H1 (cell line): Measurements from ENCODE around the gene SPRN. TPM values are rescaled to one million over a fixed set of nuclear protein-coding genes. Genes with fewer than 3 reads are reported as not detected.

Experiments used
- CTCF ChIA-PET: fragments of 300-600 bp; sonication (Branson Sonifier 250); formaldehyde crosslinking; loops from one replicate; lab custom pipeline; 2021; ENCODE audit not compliant: partially characterized antibody; lab: Charles Lee
- POLR2A ChIA-PET: fragments of 300-600 bp; sonication (Branson Sonifier 250); formaldehyde crosslinking; loops from one replicate; lab custom pipeline; 2021; ENCODE audit warnings: inconsistent platforms; ENCODE audit not compliant: partially characterized antibody; lab: Charles Lee
- DNase-seq, 2 experiments: peaks; one replicate each; pipeline versions ENCODE4 v3.0.0 to v3.0.0-alpha.2; 2010 to 2022; ENCODE audit warnings: low spot score in 2 of 2, low read depth in 1 of 2, mixed read lengths in 1 of 2
- FAIRE-seq: peaks from 2 replicates; lab custom pipeline; 2011; peaks lifted over from hg19 to GRCh38; lab: Jason Lieb, UNC
- H2AFZ ChIP-seq: 2 replicates; pipeline ENCODE4 v1.8.1; 2012; ENCODE audit warnings: low read length, inconsistent platforms
- H2AK5ac ChIP-seq: 2 replicates; pipeline ENCODE4 v1.6.1; 2013; ENCODE audit warnings: low read depth, low read length
- H2BK120ac ChIP-seq: replicated peaks from 2 replicates; pipeline ENCODE3; 2013; ENCODE audit warnings: low read depth, low read length, inconsistent platforms
- H2BK12ac ChIP-seq: 2 replicates; pipeline ENCODE4 v1.6.1; 2013; ENCODE audit warnings: low read depth, low read length
- H2BK15ac ChIP-seq: 2 replicates; pipeline ENCODE4 v1.6.1; 2013; ENCODE audit warnings: low read length
- H2BK20ac ChIP-seq: 2 replicates; pipeline ENCODE4 v1.6.1; 2013; ENCODE audit warnings: low read length
- H2BK5ac ChIP-seq: 2 replicates; pipeline ENCODE4 v1.6.1; 2013; ENCODE audit warnings: low read depth, low read length
- H3K14ac ChIP-seq: 2 replicates; pipeline ENCODE4 v1.6.1; 2013; ENCODE audit warnings: inconsistent platforms; ENCODE audit not compliant: insufficient read length
- H3K18ac ChIP-seq: 2 replicates; pipeline ENCODE4 v1.6.1; 2013; ENCODE audit warnings: low read length; ENCODE audit errors: extremely low read depth
- H3K23ac ChIP-seq: 2 replicates; pipeline ENCODE4 v1.6.1; 2013; ENCODE audit warnings: inconsistent platforms; ENCODE audit not compliant: insufficient read length
- H3K23me2 ChIP-seq: 2 replicates; pipeline ENCODE4 v1.6.1; 2013; ENCODE audit warnings: low read depth, low read length
- H3K27ac ChIP-seq: 2 replicates; pipeline ENCODE4 v1.6.1; 2011; ENCODE audit warnings: low read depth, low read length, inconsistent platforms
- H3K27me3 ChIP-seq, 4 experiments: replicated peaks in 1 of 4; 1 replicate in 1 of 4; 2 replicates in 3 of 4; pipeline versions ENCODE4 v1.6.1 to v1.8.1; 2011 to 2013; ENCODE audit warnings: low read length in 3 of 4, mild to moderate bottlenecking in 3 of 4, inconsistent platforms in 2 of 4, mixed read lengths in 2 of 4, moderate library complexity in 1 of 4; ENCODE audit not compliant: control insufficient read depth in 3 of 4, insufficient read depth in 3 of 4; ENCODE audit errors: extremely low read depth in 1 of 4
- H3K36me3 ChIP-seq, 4 experiments: 2 replicates each; pipeline versions ENCODE4 v1.6.1 to v1.8.1; 2011 to 2013; ENCODE audit warnings: mild to moderate bottlenecking in 4 of 4, low read length in 3 of 4, moderate library complexity in 2 of 4, control low read depth in 1 of 4, inconsistent platforms in 1 of 4; ENCODE audit not compliant: insufficient read depth in 4 of 4, control insufficient read depth in 2 of 4
- H3K4ac ChIP-seq: replicated peaks from 2 replicates; pipeline ENCODE3; 2013; ENCODE audit warnings: low read length, low read depth, mixed read lengths, inconsistent platforms; ENCODE audit not compliant: insufficient read length
- H3K4me1 ChIP-seq, 4 experiments: replicated peaks in 1 of 4; 1 replicate in 1 of 4; 2 replicates in 3 of 4; pipeline versions ENCODE4 v1.6.1 to v1.8.1; 2011 to 2013; ENCODE audit warnings: low read length in 3 of 4, inconsistent platforms in 2 of 4, mixed read lengths in 1 of 4; ENCODE audit not compliant: insufficient read depth in 4 of 4, control insufficient read depth in 3 of 4
- H3K4me2 ChIP-seq, 2 experiments: 2 replicates each; pipeline versions ENCODE4 v1.6.1 to v1.8.1; 2011 to 2013; ENCODE audit warnings: low read depth in 2 of 2, low read length in 2 of 2, control low read depth in 1 of 2, inconsistent platforms in 1 of 2, mild to moderate bottlenecking in 1 of 2; ENCODE audit not compliant: insufficient read depth in 1 of 2
- H3K4me3 ChIP-seq, 4 experiments: fragments of 200-600, 300-600 bp in 1 of 4; sonication (generic), shearing (Covaris generic), sonication (Bioruptor Twin) in 1 of 4; 2 replicates each; pipeline versions ENCODE4 v1.5.1 to v1.8.1; 2011 to 2016; ENCODE audit warnings: low read length in 4 of 4, low read depth in 3 of 4, control low read depth in 2 of 4, inconsistent platforms in 2 of 4, mild to moderate bottlenecking in 2 of 4, mixed read lengths in 1 of 4, moderate library complexity in 1 of 4; ENCODE audit not compliant: insufficient read depth in 2 of 4; ENCODE audit errors: extremely low read depth in 1 of 4
- H3K56ac ChIP-seq: replicated peaks from 2 replicates; pipeline ENCODE3; 2013; ENCODE audit warnings: low read depth, mild to moderate bottlenecking, mixed read lengths, low read length, inconsistent platforms; ENCODE audit not compliant: insufficient read length
- H3K79me1 ChIP-seq: 2 replicates; pipeline ENCODE4 v1.6.1; 2013; ENCODE audit warnings: low read depth, low read length, control low read depth
- H3K79me2 ChIP-seq, 2 experiments: 2 replicates each; pipeline versions ENCODE4 v1.6.1 to v1.8.1; 2012 to 2013; ENCODE audit warnings: low read length in 2 of 2, mild to moderate bottlenecking in 2 of 2, inconsistent platforms in 1 of 2; ENCODE audit not compliant: insufficient read depth in 2 of 2, control insufficient read depth in 1 of 2
- H3K9ac ChIP-seq, 4 experiments: replicated peaks in 1 of 4; 1 replicate in 1 of 4; 2 replicates in 3 of 4; pipeline versions ENCODE4 v1.6.1 to v1.8.1; 2011 to 2013; ENCODE audit warnings: low read depth in 3 of 4, low read length in 3 of 4, control low read depth in 2 of 4, mild to moderate bottlenecking in 2 of 4, moderate library complexity in 2 of 4, inconsistent platforms in 1 of 4; ENCODE audit errors: extremely low read depth in 1 of 4
- H3K9me3 ChIP-seq, 2 experiments: 2 replicates each; pipeline versions ENCODE4 v1.6.1 to v1.8.1; 2012 to 2013; ENCODE audit warnings: mild to moderate bottlenecking in 2 of 2, moderate library complexity in 2 of 2, control low read depth in 1 of 2, inconsistent platforms in 1 of 2, low read depth in 1 of 2, low read length in 1 of 2, mixed read lengths in 1 of 2; ENCODE audit not compliant: insufficient read depth in 2 of 2
- H4K20me1 ChIP-seq, 2 experiments: replicated peaks in 1 of 2; 2 replicates each; pipeline versions ENCODE3 to v1.8.1; 2011 to 2013; ENCODE audit warnings: inconsistent platforms in 2 of 2, low read length in 2 of 2, mild to moderate bottlenecking in 1 of 2; ENCODE audit not compliant: insufficient read depth in 2 of 2, control insufficient read depth in 1 of 2
- H4K5ac ChIP-seq: 2 replicates; pipeline ENCODE4 v1.6.1; 2013; ENCODE audit warnings: low read length, low read depth, mixed read lengths, inconsistent platforms; ENCODE audit not compliant: insufficient read length
- H4K8ac ChIP-seq: 2 replicates; pipeline ENCODE4 v1.8.0; 2013; ENCODE audit warnings: mild to moderate bottlenecking, moderate library complexity, low read length, inconsistent platforms; ENCODE audit not compliant: insufficient read depth; ENCODE audit errors: extremely low read depth
- H4K91ac ChIP-seq: replicated peaks from 2 replicates; pipeline ENCODE3; 2013; ENCODE audit warnings: low read length, mixed read lengths, inconsistent platforms; ENCODE audit not compliant: insufficient read length
- CBX5 ChIP-seq: fragments of 300-800, 300-1000 bp; sonication (generic); IDR thresholded peaks from 2 replicates; pipeline ENCODE4 v1.7.1; 2016; ENCODE audit warnings: antibody characterized with exemption, low read length, low read depth
- CBX8 ChIP-seq: fragments of 300-800, 300-1000 bp; sonication (generic); IDR thresholded peaks from 2 replicates; pipeline ENCODE4 v1.7.1; 2016; ENCODE audit warnings: low read depth, low read length, borderline replicate concordance
- HDAC2 ChIP-seq, 2 experiments: fragments of 300-600 bp in 1 of 2; sonication (generic) in 1 of 2; IDR thresholded peaks; 2 replicates each; pipeline ENCODE4 v1.6.1; 2011 to 2012; ENCODE audit warnings: low read depth in 2 of 2, low read length in 2 of 2, mild to moderate bottlenecking in 2 of 2, moderate library complexity in 2 of 2, borderline replicate concordance in 1 of 2, inconsistent platforms in 1 of 2
- SIN3A ChIP-seq, 2 experiments: IDR thresholded peaks in 1 of 2; conservative IDR thresholded peaks in 1 of 2; 2 replicates each; pipeline ENCODE4 v1.6.1; 2011 to 2012; ENCODE audit warnings: low read length in 2 of 2, improper control_type of control experiment in 1 of 2, low read depth in 1 of 2, mild to moderate bottlenecking in 1 of 2
- SP2 ChIP-seq: IDR thresholded peaks from 2 replicates; pipeline ENCODE4 v1.6.1; 2012; ENCODE audit warnings: mild to moderate bottlenecking, low read length, inconsistent platforms
- TAF1 ChIP-seq: IDR thresholded peaks from 2 replicates; pipeline ENCODE4 v1.6.1; 2011; ENCODE audit warnings: mild to moderate bottlenecking, low read depth, low read length
- TEAD4 ChIP-seq: IDR thresholded peaks from 2 replicates; pipeline ENCODE4 v1.6.1; 2012; ENCODE audit warnings: low read depth, low read length, inconsistent platforms, mixed read lengths
- WGBS, 2 experiments: shearing (Covaris generic) in 1 of 2; methylation state at CpG; one replicate each; pipeline versions ENCODE4 v1.1.6 to v1.1.7; 2013 to 2015; ENCODE audit warnings: low lambda C conversion rate in 2 of 2, mixed read lengths in 2 of 2, inconsistent platforms in 1 of 2, low coverage in 1 of 2, missing lambda C conversion rate in 1 of 2; ENCODE audit not compliant: insufficient replicate concordance in 2 of 2, insufficient coverage in 1 of 2, insufficient read length in 1 of 2; ENCODE audit errors: extremely low coverage in 1 of 2, missing lambda C conversion rate in 1 of 2; 5-methylcytosine and 5-hydroxymethylcytosine counted together
- polyA plus RNA-seq, 7 experiments: library from polyadenylated mRNA; depleted of rRNA in 3 of 7; stranded (reverse) in 5 of 7; unstranded in 2 of 7; fragments of >200 nt in 5 of 7; fragments of 200-250 nt in 2 of 7; gene quantifications; 1 replicate in 5 of 7; 2 replicates in 1 of 7; 4 replicates in 1 of 7; pipeline versions ENCODE4 v1.2.1 to v1.2.3, GENCODE V29; 2011 to 2013; ENCODE audit warnings: missing spikeins in 2 of 7, mixed read lengths in 2 of 7
- total RNA-seq: library from RNA; stranded (reverse); fragmentation: NEBNext Ultra II Directional; extraction: Animal tissue kit (Norgen Biotek cat#: 25700); gene quantifications from 2 replicates; pipeline ENCODE4 v1.2.1, GENCODE V29; 2021

The SPRN gene
- total and polyA plus RNA-seq, 2 of the 8 experiments (the other 6 are each of a cell fraction or from before 2014, with no cell fraction given), result 0.23 to 0.24 TPM

DNA sequence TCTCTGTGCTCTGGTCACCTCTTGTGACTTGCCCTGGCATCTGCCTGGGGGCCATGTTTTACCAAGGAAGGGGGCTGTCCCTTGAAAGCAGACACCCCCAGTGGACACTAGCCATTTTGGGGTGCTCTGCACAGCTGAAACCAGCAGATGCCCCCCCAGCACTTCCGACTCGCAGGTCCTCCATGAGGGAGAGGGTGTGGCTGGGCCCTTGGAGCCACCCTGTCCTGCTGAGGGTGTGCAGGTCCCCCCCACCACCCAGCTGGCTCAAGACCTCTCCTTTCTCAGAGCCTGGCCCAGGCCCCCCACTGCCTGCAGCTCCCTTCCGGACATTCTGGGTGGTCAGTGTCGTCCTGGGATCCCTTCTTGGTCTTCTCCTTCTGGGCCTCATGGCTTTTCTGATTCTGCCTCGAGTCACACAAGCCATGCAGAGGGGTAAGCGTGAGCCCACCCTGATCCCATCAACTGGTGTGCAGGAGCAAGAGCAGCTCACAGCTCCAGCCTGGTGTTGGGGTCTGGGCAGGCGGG is 41.6 kb upstream of the SPRN start:
- CTCF ChIA-PET, result interaction anchor here (1.7 kb wide), 1 partner anchor 137 kb away, joined by 4 read pairs; no protein-coding TSS in a partner anchor
- no peak overlapping the region for H2BK20ac ChIP-seq
- no peak overlapping the region for H2BK5ac ChIP-seq
- H3K36me3 ChIP-seq, result no peaks in the 10 kb centered on the region
- H3K27me3 ChIP-seq, result no peaks in the 10 kb centered on the region
- no peak overlapping the region for H3K23ac ChIP-seq
- H3K18ac ChIP-seq, result no peak overlapping the region
- H3K23me2 ChIP-seq, result no peaks in the 10 kb centered on the region
- H2AK5ac ChIP-seq, result no peak overlapping the region
- H3K27ac ChIP-seq, result no peak overlapping the region
- H3K4me2 ChIP-seq, result no peak overlapping the region
- H3K4ac ChIP-seq, result no peak overlapping the region
- H4K5ac ChIP-seq, result no peak overlapping the region
- no peaks in the 10 kb centered on the region for H3K79me2 ChIP-seq
- POLR2A ChIA-PET, result no interaction called here
- H2BK120ac ChIP-seq, result no peak overlapping the region
- H3K4me1 ChIP-seq, result no peaks in the 10 kb centered on the region
- H3K56ac ChIP-seq, result no peak overlapping the region
- H2BK15ac ChIP-seq, result no peak overlapping the region
- no peak overlapping the region for H2AFZ ChIP-seq
- no peak overlapping the region for H4K8ac ChIP-seq
- DNase-seq, result no peak
- WGBS, 2 experiments, result 72% methylated on average over 7 of the region's 7 CpGs; no CpG with 5 or more reads in 1 of the 2 experiments
- H4K91ac ChIP-seq, result no peak overlapping the region
- H3K9me3 ChIP-seq, result peaks cover 67 to 73% of the 10 kb centered on the region in 2 experiments
- no peak overlapping the region for H3K4me3 ChIP-seq
- H3K9ac ChIP-seq, result no peak overlapping the region
- H2BK12ac ChIP-seq, result no peak overlapping the region
- no peaks in the 10 kb centered on the region for H4K20me1 ChIP-seq
- no peak overlapping the region for H3K14ac ChIP-seq
- FAIRE-seq, result no peak
- H3K79me1 ChIP-seq, result no peaks in the 10 kb centered on the region
- TF ChIP-seq SIN3A (conservative IDR thresholded peaks at IDR 0.05 in 1 of 2, IDR thresholded peaks at IDR 0.05 in 1 of 2; ENCODE audit: low read depth in 1 of 2, low read length in 2 of 2) (no peak), TEAD4 (no peak), HDAC2 (IDR thresholded peaks at IDR 0.05; ENCODE audit: borderline replicate concordance in 1 of 2, low read depth in 2 of 2, low read length in 2 of 2) (no peak), TAF1 (no peak), CBX8 (no peak), SP2 (no peak), CBX5 (no peak)
